ENCODE data around the gene AFF3. TPM values are rescaled to one million over a fixed set of nuclear protein-coding genes. Genes with fewer than 3 reads are reported as not detected.

The AFF3 gene
- total RNA-seq, 1 experiment from 2014 or later: not detected

GRCh38 chr2:99878581-99879350 lies 263.6 kb downstream of the AFF3 start:
- DNase-seq (ENCODE audit: low spot score): no peak
- H3K4me1 ChIP-seq (ENCODE audit: insufficient read depth, low read length, poor library complexity, severe bottlenecking): peaks cover 16% of the 10 kb centered on the region

GRCh38 chr2:99877963-99878362 lies 264.4 kb downstream of the AFF3 start:
- Histone ChIP-seq H3K36me3 (ENCODE audit: insufficient read depth, low read length, poor library complexity, severe bottlenecking) (no peaks in the 10 kb centered on the region), H3K27ac (ENCODE audit: low read depth, low read length, poor library complexity, severe bottlenecking) (no peak overlapping the region), H3K27me3 (replicated peaks; ENCODE audit: insufficient read depth, low read depth, low read length, poor library complexity) (peaks cover 4% of the 10 kb centered on the region), H3K4me3 (ENCODE audit: low read depth, low read length, poor library complexity, severe bottlenecking) (no peak overlapping the region), H3K9me3 (ENCODE audit: low read depth, low read length, poor library complexity, severe bottlenecking) (no peaks in the 10 kb centered on the region), H3K4me1 (ENCODE audit: insufficient read depth, low read length, poor library complexity, severe bottlenecking) (peaks cover 16% of the 10 kb centered on the region)
- no TSS peak for BruUV-seq (replicated peaks)
- no peak for TF ChIP-seq CTCF (conservative IDR thresholded peaks at IDR 0.05; ENCODE audit: low read depth, low read length)
- no peak for TF ChIP-seq EZH2 (IDR thresholded peaks at IDR 0.05; ENCODE audit: borderline replicate concordance, low read depth, low read length, poor library complexity, severe bottlenecking)
- DNase-seq (ENCODE audit: low spot score): no peak
- intact Hi-C loops (cut with micrococcal nuclease; ENCODE audit: unreplicated experiment): no loop called here
- ChIA-PET CTCF (no interaction called here), POLR2A (ENCODE audit: low non-redundant PET) (no interaction called here)

More at GRCh38 chr2:99878581-99879350, 263.6 kb downstream of the AFF3 start:
- no peak overlapping the region for H3K27ac ChIP-seq (ENCODE audit: low read depth, low read length, poor library complexity, severe bottlenecking)
- no peaks in the 10 kb centered on the region for H3K9me3 ChIP-seq (ENCODE audit: low read depth, low read length, poor library complexity, severe bottlenecking)
- H3K27me3 ChIP-seq (replicated peaks; ENCODE audit: insufficient read depth, low read depth, low read length, poor library complexity): peaks cover 4% of the 10 kb centered on the region
- ChIA-PET POLR2A (ENCODE audit: low non-redundant PET) (no interaction called here), CTCF (no interaction called here)
- BruUV-seq (replicated peaks): no TSS peak
- no peak overlapping the region for H3K4me3 ChIP-seq (ENCODE audit: low read depth, low read length, poor library complexity, severe bottlenecking)
- intact Hi-C loops (cut with micrococcal nuclease; ENCODE audit: unreplicated experiment): no loop called here
- TF ChIP-seq EZH2 (IDR thresholded peaks at IDR 0.05; ENCODE audit: borderline replicate concordance, low read depth, low read length, poor library complexity, severe bottlenecking): no peak
- TF ChIP-seq CTCF (conservative IDR thresholded peaks at IDR 0.05; ENCODE audit: low read depth, low read length): no peak
- H3K36me3 ChIP-seq (ENCODE audit: insufficient read depth, low read length, poor library complexity, severe bottlenecking): no peaks in the 10 kb centered on the region

- POLR2A ChIA-PET (ENCODE audit: low non-redundant PET): no interaction called here
Measured at GRCh38 chr2:99876956-99877355, 265.4 kb downstream of the AFF3 start.

More at GRCh38 chr2:99876956-99877355, 265.4 kb downstream of the AFF3 start:
- DNase-seq (ENCODE audit: low spot score): no peak
- CTCF ChIA-PET: no interaction called here
- no peaks in the 10 kb centered on the region for H3K9me3 ChIP-seq (ENCODE audit: low read depth, low read length, poor library complexity, severe bottlenecking)
- H3K36me3 ChIP-seq (ENCODE audit: insufficient read depth, low read length, poor library complexity, severe bottlenecking): no peaks in the 10 kb centered on the region
- H3K4me1 ChIP-seq (ENCODE audit: insufficient read depth, low read length, poor library complexity, severe bottlenecking): peaks cover 8% of the 10 kb centered on the region
- peaks cover 4% of the 10 kb centered on the region for H3K27me3 ChIP-seq (replicated peaks; ENCODE audit: insufficient read depth, low read depth, low read length, poor library complexity)
- no peak for TF ChIP-seq CTCF (conservative IDR thresholded peaks at IDR 0.05; ENCODE audit: low read depth, low read length)
- no peak for TF ChIP-seq EZH2 (IDR thresholded peaks at IDR 0.05; ENCODE audit: borderline replicate concordance, low read depth, low read length, poor library complexity, severe bottlenecking)
- no peak overlapping the region for H3K27ac ChIP-seq (ENCODE audit: low read depth, low read length, poor library complexity, severe bottlenecking)
- H3K4me3 ChIP-seq (ENCODE audit: low read depth, low read length, poor library complexity, severe bottlenecking): no peak overlapping the region
- no TSS peak for BruUV-seq (replicated peaks)
- intact Hi-C loops (cut with micrococcal nuclease; ENCODE audit: unreplicated experiment): no loop called here

All from A673 (cell line).